ENCODE measurements around the gene IL24. TPM values are rescaled to one million over a fixed set of nuclear protein-coding genes. Genes with fewer than 3 reads are reported as not detected.
A peak's percentile ranks its signal among the peaks of the same experiment; 100 is the strongest.

IL24 gene
- total and polyA plus RNA-seq, 10 of the 15 experiments (the other 5 are each of a cell fraction or from before 2014, with no cell fraction given), result 0.05 to 19.8 (median 0.35) TPM; not detected in 1

GRCh38 chr1:206951318-206952100 lies 54.3 kb downstream of the IL24 start:
- no peaks in the 10 kb centered on the region for H3K79me2 ChIP-seq (ENCODE audit: control insufficient read depth, insufficient read depth, low read length)
- BruUV-seq (replicated peaks), result no TSS peak
- peaks cover 58% of the 10 kb centered on the region for H3K4me1 ChIP-seq (ENCODE audit: control insufficient read depth, insufficient read depth, low read length)
- ChIA-PET RAD21 (ENCODE audit: unreplicated experiment) (interaction anchor here (0.8 to 2.6 kb wide), 9 partner anchors 12 to 39 kb away, joined by 3 to 9 read pairs (median 4); no protein-coding TSS in a partner anchor), SMC1A (ENCODE audit: uncharacterized antibody, unreplicated experiment) (interaction anchor here (0.6 to 2.6 kb wide), 16 partner anchors 14 to 316 kb away, joined by 3 to 12 read pairs (median 4); partner anchors contain the start of genes DYRK3 and FCAMR), CTCF (interaction anchor here (0.7 to 9.4 kb wide), 12 partner anchors 11 to 142 kb away, joined by 3 to 61 read pairs (median 4); no protein-coding TSS in a partner anchor), POLR2A (interaction anchor here (0.8 to 2.3 kb wide), 5 partner anchors 10 to 33 kb away, joined by 3 to 13 read pairs (median 3); no protein-coding TSS in a partner anchor)
- H3K9me3 ChIP-seq (replicated peaks; ENCODE audit: control insufficient read depth, insufficient read depth, low read length), result peaks cover 4% of the 10 kb centered on the region; the same call in 2 of the 3 replicates
- in situ Hi-C loops (cut with MboI) (no loop called here), intact Hi-C loops (cut with micrococcal nuclease; ENCODE audit: unreplicated experiment) (no loop called here)
- no peak for FAIRE-seq
- no peak for DNase-seq (ENCODE audit: low read depth, low spot score)
- no peak overlapping the region for H3K4me3 ChIP-seq
- H3K27ac ChIP-seq (ENCODE audit: control insufficient read depth, insufficient read depth), result no peak overlapping the region
- no peak overlapping the region for H3K9ac ChIP-seq (ENCODE audit: control insufficient read depth, insufficient read depth, low read length)
- H2AFZ ChIP-seq (ENCODE audit: control insufficient read depth, low read depth, low read length), result no peak overlapping the region
- H3K4me2 ChIP-seq (ENCODE audit: control insufficient read depth, insufficient read depth), result no peak overlapping the region
- no peaks in the 10 kb centered on the region for H3K27me3 ChIP-seq (replicated peaks in 1 of 2; ENCODE audit: control insufficient read depth in 2 of 2, insufficient read depth in 2 of 2, low read length in 1 of 2)
- WGBS (ENCODE audit: insufficient coverage, insufficient replicate concordance, low lambda C conversion rate, missing lambda C conversion rate), result 72% methylated on average over 4 of the region's 4 CpGs
- peak; percentile 44 for ATAC-seq
- TF ChIP-seq, protein P1, sequence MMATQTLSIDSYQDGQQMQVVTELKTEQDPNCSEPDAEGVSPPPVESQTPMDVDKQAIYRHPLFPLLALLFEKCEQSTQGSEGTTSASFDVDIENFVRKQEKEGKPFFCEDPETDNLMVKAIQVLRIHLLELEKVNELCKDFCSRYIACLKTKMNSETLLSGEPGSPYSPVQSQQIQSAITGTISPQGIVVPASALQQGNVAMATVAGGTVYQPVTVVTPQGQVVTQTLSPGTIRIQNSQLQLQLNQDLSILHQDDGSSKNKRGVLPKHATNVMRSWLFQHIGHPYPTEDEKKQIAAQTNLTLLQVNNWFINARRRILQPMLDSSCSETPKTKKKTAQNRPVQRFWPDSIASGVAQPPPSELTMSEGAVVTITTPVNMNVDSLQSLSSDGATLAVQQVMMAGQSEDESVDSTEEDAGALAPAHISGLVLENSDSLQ (IDR thresholded peaks at IDR 0.05), result peak; percentile 90
- TF ChIP-seq SPI1 (IDR thresholded peaks at IDR 0.05; ENCODE audit: borderline replicate concordance, insufficient read depth, low read depth, low read length) (peak; percentile 46; the same call in 1 of the 2 replicates), SRF (IDR thresholded peaks at IDR 0.05; ENCODE audit: low read depth in 2 of 2, low read length in 2 of 2) (no peak), DPF2 (IDR thresholded peaks at IDR 0.05) (0 out of 2 replicates have a peak, but pooled peaks have one; percentile 23), ZBTB40 (IDR thresholded peaks at IDR 0.05; ENCODE audit: borderline replicate concordance) (no peak), PAX5 (IDR thresholded peaks at IDR 0.05; ENCODE audit: borderline replicate concordance, low read depth, low read length) (peak; percentile 92), IKZF2 (IDR thresholded peaks at IDR 0.05) (0 out of 4 replicates have a peak, but pooled peaks of 1 of the 2 experiments have one; percentile 11)
- TF ChIP-seq, protein P2, sequence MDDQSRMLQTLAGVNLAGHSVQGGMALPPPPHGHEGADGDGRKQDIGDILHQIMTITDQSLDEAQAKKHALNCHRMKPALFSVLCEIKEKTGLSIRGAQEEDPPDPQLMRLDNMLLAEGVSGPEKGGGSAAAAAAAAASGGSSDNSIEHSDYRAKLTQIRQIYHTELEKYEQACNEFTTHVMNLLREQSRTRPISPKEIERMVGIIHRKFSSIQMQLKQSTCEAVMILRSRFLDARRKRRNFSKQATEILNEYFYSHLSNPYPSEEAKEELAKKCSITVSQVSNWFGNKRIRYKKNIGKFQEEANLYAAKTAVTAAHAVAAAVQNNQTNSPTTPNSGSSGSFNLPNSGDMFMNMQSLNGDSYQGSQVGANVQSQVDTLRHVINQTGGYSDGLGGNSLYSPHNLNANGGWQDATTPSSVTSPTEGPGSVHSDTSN (IDR thresholded peaks at IDR 0.05; ENCODE audit: insufficient replicate concordance, low read depth, low read length), result peak; percentile 73
- TF ChIP-seq, protein P3, sequence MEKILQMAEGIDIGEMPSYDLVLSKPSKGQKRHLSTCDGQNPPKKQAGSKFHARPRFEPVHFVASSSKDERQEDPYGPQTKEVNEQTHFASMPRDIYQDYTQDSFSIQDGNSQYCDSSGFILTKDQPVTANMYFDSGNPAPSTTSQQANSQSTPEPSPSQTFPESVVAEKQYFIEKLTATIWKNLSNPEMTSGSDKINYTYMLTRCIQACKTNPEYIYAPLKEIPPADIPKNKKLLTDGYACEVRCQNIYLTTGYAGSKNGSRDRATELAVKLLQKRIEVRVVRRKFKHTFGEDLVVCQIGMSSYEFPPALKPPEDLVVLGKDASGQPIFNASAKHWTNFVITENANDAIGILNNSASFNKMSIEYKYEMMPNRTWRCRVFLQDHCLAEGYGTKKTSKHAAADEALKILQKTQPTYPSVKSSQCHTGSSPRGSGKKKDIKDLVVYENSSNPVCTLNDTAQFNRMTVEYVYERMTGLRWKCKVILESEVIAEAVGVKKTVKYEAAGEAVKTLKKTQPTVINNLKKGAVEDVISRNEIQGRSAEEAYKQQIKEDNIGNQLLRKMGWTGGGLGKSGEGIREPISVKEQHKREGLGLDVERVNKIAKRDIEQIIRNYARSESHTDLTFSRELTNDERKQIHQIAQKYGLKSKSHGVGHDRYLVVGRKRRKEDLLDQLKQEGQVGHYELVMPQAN (conservative IDR thresholded peaks at IDR 0.05), result no peak
- no peaks in the 10 kb centered on the region for H3K36me3 ChIP-seq (ENCODE audit: control insufficient read depth in 2 of 2, insufficient read depth in 2 of 2, low read length in 1 of 2)
- no peaks in the 10 kb centered on the region for H4K20me1 ChIP-seq (ENCODE audit: control insufficient read depth, insufficient read depth)
